ENCODE data around the gene ENDOV. TPM values are rescaled to one million over a fixed set of nuclear protein-coding genes. Genes with fewer than 3 reads are reported as not detected.
"Not testable (repeated sequence)": the region's sequence is repeated elsewhere in the genome, so short reads cannot be mapped to it uniquely, and the experiment has no call there.

ENDOV gene
- total RNA-seq, 3 donors from 2014 or later: 24.1 to 29.7 (median 24.9) TPM

GRCh38 chr17:80402959-80403358, 12.0 kb upstream of the ENDOV start:
- intact Hi-C loops (cut with DNase I, micrococcal nuclease): no loop called here
- no peaks in the 10 kb centered on the region for H3K4me1 ChIP-seq (ENCODE audit: low read depth)
- H3K36me3 ChIP-seq (ENCODE audit: low read depth): no peaks in the 10 kb centered on the region
- H3K4me3 ChIP-seq: no peak overlapping the region
- TF ChIP-seq CTCF (IDR thresholded peaks at IDR 0.05): no peak
- H3K9me3 ChIP-seq: no peaks in the 10 kb centered on the region
- DNase-seq (no peak), ATAC-seq (no peak)

GRCh38 chr17:80406146-80406545, 8.8 kb upstream of the ENDOV start:
- Histone ChIP-seq H3K4me3 (no peak overlapping the region), H3K4me1 (ENCODE audit: low read depth) (no peaks in the 10 kb centered on the region), H3K9me3 (no peaks in the 10 kb centered on the region), H3K36me3 (ENCODE audit: low read depth) (no peaks in the 10 kb centered on the region)
- intact Hi-C loops (cut with DNase I, micrococcal nuclease): no loop called here
- no peak for ATAC-seq
- TF ChIP-seq CTCF (IDR thresholded peaks at IDR 0.05): no peak
- DNase-seq: no peak

- DNase-seq; H3K4me1 ChIP-seq (ENCODE audit: low read depth); ATAC-seq; H3K9me3 ChIP-seq; intact Hi-C loops (cut with DNase I, micrococcal nuclease); H3K36me3 ChIP-seq (ENCODE audit: low read depth); H3K4me3 ChIP-seq: not testable (repeated sequence)
Observed at GRCh38 chr17:80407917-80408316, 7.0 kb upstream of the ENDOV start.

GRCh38 chr17:80408872-80409271, 6.1 kb upstream of the ENDOV start:
- no peaks in the 10 kb centered on the region for H3K9me3 ChIP-seq
- no peak for DNase-seq
- ATAC-seq: no peak
- no peaks in the 10 kb centered on the region for H3K36me3 ChIP-seq (ENCODE audit: low read depth)
- TF ChIP-seq CTCF (IDR thresholded peaks at IDR 0.05): no peak
- peaks cover 4% of the 10 kb centered on the region for H3K4me1 ChIP-seq (ENCODE audit: low read depth)
- no peak overlapping the region for H3K4me3 ChIP-seq
- intact Hi-C loops (cut with DNase I, micrococcal nuclease): no loop called here

GRCh38 chr17:80409626-80410025, 5.3 kb upstream of the ENDOV start:
- H3K9me3 ChIP-seq: no peaks in the 10 kb centered on the region
- no peaks in the 10 kb centered on the region for H3K36me3 ChIP-seq (ENCODE audit: low read depth)
- no peak overlapping the region for H3K4me3 ChIP-seq
- ATAC-seq: no peak
- no peak for TF ChIP-seq CTCF (IDR thresholded peaks at IDR 0.05)
- no peak for DNase-seq
- H3K4me1 ChIP-seq (ENCODE audit: low read depth): peaks cover 4% of the 10 kb centered on the region
- intact Hi-C loops (cut with DNase I, micrococcal nuclease): no loop called here

- H3K4me3 ChIP-seq; H3K4me1 ChIP-seq (ENCODE audit: low read depth); ATAC-seq; DNase-seq; H3K9me3 ChIP-seq; intact Hi-C loops (cut with DNase I, micrococcal nuclease); H3K36me3 ChIP-seq (ENCODE audit: low read depth): not testable (repeated sequence)
Observed at GRCh38 chr17:80410441-80411087, 4.4 kb upstream of the ENDOV start.
